ENCODE results near the gene NFYC.

The NFYC gene

DNA sequence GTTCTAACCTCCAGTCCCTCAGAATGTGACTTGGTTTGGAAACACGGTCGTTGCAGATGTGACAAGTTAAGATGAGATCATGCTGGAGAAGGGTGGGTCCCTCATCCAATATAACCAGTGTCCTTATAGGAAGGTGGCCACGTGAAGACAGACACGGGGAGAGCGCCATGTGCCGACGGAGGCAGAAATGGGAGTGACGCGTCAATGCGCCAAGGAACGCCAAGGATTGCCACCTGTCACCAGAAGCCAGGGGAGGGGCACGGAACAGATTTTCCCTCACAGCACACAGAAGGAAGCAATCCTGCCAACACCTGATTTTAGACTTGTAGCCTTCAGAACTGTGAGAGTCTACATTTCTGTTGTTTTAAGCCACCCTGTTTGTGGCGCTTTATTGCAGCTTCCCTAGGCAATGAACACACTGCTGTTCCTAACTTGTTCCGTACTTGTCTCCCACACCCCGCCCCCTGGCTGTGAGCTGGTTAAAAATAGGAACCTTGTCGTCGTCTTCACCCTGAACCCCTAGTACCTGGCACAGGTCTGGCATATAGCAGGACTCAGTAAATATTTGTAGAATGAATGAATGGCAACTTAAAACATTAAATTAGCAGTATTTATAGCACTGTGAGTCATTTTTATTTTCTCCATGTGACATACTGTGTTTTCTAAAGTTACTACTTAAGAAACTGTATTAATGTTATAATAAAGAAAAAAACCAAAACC, 40.2 kb upstream of the NFYC start:
- DNase-seq (ENCODE audit: extremely low read depth, low read depth) = no peak
- TF ChIP-seq, protein P1, sequence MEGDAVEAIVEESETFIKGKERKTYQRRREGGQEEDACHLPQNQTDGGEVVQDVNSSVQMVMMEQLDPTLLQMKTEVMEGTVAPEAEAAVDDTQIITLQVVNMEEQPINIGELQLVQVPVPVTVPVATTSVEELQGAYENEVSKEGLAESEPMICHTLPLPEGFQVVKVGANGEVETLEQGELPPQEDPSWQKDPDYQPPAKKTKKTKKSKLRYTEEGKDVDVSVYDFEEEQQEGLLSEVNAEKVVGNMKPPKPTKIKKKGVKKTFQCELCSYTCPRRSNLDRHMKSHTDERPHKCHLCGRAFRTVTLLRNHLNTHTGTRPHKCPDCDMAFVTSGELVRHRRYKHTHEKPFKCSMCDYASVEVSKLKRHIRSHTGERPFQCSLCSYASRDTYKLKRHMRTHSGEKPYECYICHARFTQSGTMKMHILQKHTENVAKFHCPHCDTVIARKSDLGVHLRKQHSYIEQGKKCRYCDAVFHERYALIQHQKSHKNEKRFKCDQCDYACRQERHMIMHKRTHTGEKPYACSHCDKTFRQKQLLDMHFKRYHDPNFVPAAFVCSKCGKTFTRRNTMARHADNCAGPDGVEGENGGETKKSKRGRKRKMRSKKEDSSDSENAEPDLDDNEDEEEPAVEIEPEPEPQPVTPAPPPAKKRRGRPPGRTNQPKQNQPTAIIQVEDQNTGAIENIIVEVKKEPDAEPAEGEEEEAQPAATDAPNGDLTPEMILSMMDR (IDR thresholded peaks at IDR 0.05; ENCODE audit: low read depth, low read length) = no peak

DNA sequence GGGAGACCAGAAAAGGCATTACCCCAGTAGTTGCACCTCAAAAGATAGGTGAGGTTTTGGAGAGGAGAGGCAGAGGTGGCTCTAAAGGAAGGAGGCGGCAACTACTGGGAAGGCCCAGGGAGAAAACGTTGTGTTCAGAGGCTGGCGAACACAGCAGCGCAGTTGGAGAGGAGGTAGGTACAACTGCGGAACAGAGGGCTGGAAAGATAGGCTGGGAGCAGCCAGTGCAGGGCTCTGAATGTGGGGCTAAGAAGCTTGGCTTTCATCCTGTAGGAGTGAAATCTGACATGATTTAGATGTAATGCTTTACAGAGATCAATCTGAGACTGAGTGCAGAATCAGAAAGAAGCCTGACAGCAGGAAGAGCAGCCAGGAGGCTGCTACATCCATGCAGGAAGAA, 39.0 kb upstream of the NFYC start:
- DNase-seq (ENCODE audit: extremely low read depth, low read depth) = no peak
- TF ChIP-seq, protein P1 (IDR thresholded peaks at IDR 0.05; ENCODE audit: low read depth, low read length) = no peak

DNA sequence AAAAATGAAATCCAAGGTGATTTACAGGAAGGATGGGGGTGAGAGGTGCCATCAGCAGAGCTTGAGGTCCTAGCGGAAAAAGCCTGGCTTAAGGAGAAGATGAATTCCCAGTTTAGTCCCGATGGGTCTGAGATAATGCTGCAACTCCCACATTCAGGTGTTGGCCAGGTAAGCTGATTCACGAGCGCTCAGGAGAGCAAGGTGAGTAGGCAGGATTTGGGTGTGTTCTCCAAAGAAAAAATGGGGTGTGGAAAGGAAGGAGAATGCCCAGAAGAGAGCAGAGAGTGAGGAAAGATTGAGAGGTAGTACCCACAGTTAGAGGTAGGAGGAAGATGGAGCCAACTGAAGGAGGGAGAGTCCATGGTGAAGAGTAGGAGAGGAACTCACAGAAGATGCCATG, 38.5 kb upstream of the NFYC start:
- TF ChIP-seq, protein P1 (IDR thresholded peaks at IDR 0.05; ENCODE audit: low read depth, low read length) = no peak
- DNase-seq (ENCODE audit: extremely low read depth, low read depth) = no peak

DNA sequence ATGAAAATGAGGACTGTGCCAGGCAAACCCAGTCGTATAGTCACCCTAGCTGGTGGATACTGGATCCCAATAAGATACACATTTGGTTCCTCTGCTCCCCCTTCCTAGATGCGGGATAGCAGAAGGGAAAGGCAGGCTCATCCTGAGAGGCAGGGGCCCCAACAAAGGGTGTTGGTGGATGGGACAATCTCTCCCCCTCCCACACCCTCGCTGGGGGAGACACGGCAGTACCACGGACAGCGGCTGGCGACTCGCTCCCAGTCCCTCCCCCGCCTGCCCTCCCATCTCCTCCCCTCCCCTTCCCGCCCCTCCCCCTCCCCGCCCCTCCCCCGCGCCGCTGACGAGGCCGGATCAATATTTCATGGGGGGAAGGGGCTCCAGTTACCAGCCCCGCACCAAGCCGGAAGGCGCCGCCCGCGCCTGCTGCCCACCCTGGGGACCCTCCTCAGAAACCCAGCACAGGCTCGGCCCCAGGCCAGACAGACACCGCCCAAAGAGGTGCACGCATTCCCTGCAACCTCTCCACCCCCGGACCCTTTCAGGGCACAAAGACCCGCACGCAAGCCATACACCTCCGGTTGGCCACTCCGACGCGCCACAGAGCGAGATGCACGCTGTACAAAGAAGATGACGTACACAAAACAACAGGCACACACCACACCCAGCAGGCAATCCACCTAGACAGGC, 37.5 kb upstream of the NFYC start:
- TF ChIP-seq, protein P1 (IDR thresholded peaks at IDR 0.05; ENCODE audit: low read depth, low read length) = no peak
- DNase-seq (ENCODE audit: extremely low read depth, low read depth) = no peak

DNA sequence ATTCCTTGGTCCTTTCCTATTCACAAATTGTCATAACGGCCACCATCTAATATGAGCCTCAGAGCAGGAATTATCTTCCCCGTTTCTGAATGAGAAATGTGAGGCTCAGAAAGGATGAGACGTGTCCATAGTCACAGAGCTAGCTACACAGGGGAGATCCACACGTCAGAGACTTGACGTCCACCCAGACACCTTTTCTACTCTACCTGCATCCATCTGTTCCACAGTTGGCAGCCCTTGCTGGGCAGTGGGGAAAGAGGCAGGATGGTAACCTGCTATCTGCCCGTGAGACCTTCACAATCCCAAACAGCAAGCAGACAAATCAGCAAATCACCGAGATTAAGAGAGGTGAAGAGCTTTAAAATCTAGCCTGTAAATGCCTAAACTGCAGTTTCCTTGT, 34.5 kb upstream of the NFYC start:
- TF ChIP-seq, protein P1 (IDR thresholded peaks at IDR 0.05; ENCODE audit: low read depth, low read length) = no peak
- no peak for DNase-seq (ENCODE audit: extremely low read depth, low read depth)

DNA sequence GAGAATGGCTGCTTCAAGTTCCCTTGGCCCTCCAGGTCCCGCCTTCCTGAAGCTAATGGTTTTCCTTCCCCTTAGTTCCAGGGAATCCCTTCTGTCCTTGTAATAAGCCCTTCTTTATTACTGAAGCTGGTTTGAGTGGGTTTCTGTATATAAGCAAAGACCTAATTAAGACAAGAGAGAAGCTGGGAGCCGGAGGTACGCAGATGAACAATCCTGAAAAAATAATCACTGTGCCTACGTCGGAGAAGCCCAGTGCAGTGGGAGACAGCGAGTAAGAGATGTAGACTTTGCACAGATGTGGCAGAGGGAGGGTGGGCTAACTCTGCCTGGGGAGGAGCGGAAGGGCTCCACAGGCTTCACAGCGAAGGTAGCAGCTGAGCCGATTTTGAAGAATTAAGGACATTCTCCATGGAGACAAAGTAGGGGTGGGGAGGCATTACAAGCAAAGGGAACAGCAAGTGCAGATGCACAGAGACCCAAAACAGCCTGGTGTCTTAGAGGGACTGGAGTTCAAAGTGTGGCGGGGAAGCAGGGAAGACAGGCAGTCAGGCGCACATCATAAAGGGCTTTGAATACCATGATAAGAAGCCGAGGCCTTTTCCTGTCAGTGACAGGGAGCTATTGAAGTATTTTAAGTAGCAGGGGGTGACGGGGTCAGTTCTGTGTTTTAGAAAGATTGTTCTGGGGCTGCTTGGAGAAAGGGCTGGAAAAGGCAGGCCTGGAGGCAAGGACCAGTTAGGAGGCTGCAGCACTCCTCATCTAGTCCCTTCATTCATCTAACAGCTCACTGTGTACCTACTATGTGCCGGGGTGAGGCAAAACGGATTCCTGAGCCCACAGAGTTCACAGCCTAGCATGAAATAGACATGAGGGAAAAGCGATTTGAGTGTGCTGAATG, 32.5 kb upstream of the NFYC start:
- no peak for DNase-seq (ENCODE audit: extremely low read depth, low read depth)
- TF ChIP-seq, protein P1 (IDR thresholded peaks at IDR 0.05; ENCODE audit: low read depth, low read length) = no peak

DNA sequence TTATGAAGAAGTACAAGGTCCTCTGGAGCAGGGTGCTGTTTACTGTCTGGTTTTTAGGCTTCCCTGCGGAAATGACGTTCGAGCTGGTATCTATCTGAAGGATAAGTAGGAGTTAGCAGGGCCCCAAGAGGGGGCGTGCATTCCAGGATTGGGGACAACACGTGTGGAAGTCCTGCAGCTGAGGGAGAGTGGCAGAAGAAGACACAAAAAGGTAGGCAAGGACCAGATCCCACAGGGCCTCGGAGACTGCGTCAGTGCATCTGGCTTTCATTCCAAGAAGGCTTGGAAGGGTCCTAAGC, 31.9 kb upstream of the NFYC start:
- DNase-seq (ENCODE audit: extremely low read depth, low read depth) = no peak
- TF ChIP-seq, protein P1 (IDR thresholded peaks at IDR 0.05; ENCODE audit: low read depth, low read length) = no peak
